ENCODE measurements around the gene SUCO. TPM values are rescaled to one million over a fixed set of nuclear protein-coding genes. Genes with fewer than 3 reads are reported as not detected.

Gene SUCO
- total RNA-seq, 2 donors from 2014 or later: 39.5 to 84.9 TPM

- TF ChIP-seq POLR2A (IDR thresholded peaks at IDR 0.05) (no peak), POLR2AphosphoS5 (IDR thresholded peaks at IDR 0.05) (no peak)
- Histone ChIP-seq H3K9me3 (no peaks in the 10 kb centered on the region), H3K27ac (no peak overlapping the region), H3K4me3 (no peak overlapping the region), H3K27me3 (replicated peaks; ENCODE audit: insufficient read depth) (no peaks in the 10 kb centered on the region), H3K4me1 (replicated peaks) (no peaks in the 10 kb centered on the region), H3K36me3 (no peaks in the 10 kb centered on the region)
- WGBS: 23% methylated on average over 2 of the region's 2 CpGs
- intact Hi-C loops (cut with DNase I): no loop called here
- no peak for DNase-seq (ENCODE audit: low spot score)
Measured at GRCh38 chr1:172549621-172550280, 16.8 kb downstream of the SUCO start.

- Histone ChIP-seq H3K27me3 (replicated peaks; ENCODE audit: insufficient read depth) (no peaks in the 10 kb centered on the region), H3K4me3 (no peak overlapping the region), H3K36me3 (no peaks in the 10 kb centered on the region), H3K27ac (no peak overlapping the region), H3K4me1 (replicated peaks) (no peaks in the 10 kb centered on the region), H3K9me3 (no peaks in the 10 kb centered on the region)
- intact Hi-C loops (cut with DNase I): no loop called here
- TF ChIP-seq POLR2A (IDR thresholded peaks at IDR 0.05) (no peak), POLR2AphosphoS5 (IDR thresholded peaks at IDR 0.05) (no peak), CTCF (IDR thresholded peaks at IDR 0.05) (no peak)
- no peak for DNase-seq (ENCODE audit: low spot score)
- WGBS: 66% methylated on average over 6 of the region's 6 CpGs
Measured at GRCh38 chr1:172551279-172551678, 18.3 kb downstream of the SUCO start.

GRCh38 chr1:172554915-172555314 lies 22.0 kb downstream of the SUCO start:
- Histone ChIP-seq H3K9me3 (no peaks in the 10 kb centered on the region), H3K4me1 (replicated peaks) (no peaks in the 10 kb centered on the region), H3K36me3 (no peaks in the 10 kb centered on the region), H3K27me3 (replicated peaks; ENCODE audit: insufficient read depth) (no peaks in the 10 kb centered on the region), H3K4me3 (no peak overlapping the region), H3K27ac (no peak overlapping the region)
- TF ChIP-seq POLR2AphosphoS5 (IDR thresholded peaks at IDR 0.05) (no peak), CTCF (IDR thresholded peaks at IDR 0.05) (no peak), POLR2A (IDR thresholded peaks at IDR 0.05) (no peak)
- intact Hi-C loops (cut with DNase I): no loop called here
- DNase-seq (ENCODE audit: low spot score): no peak
- WGBS: 97% methylated on average over 4 of the region's 4 CpGs

GRCh38 chr1:172556461-172556860 lies 23.5 kb downstream of the SUCO start:
- no peak overlapping the region for H3K27ac ChIP-seq
- no peaks in the 10 kb centered on the region for H3K27me3 ChIP-seq (replicated peaks; ENCODE audit: insufficient read depth)
- intact Hi-C loops (cut with DNase I): no loop called here
- no peak for TF ChIP-seq POLR2AphosphoS5 (IDR thresholded peaks at IDR 0.05)
- TF ChIP-seq CTCF (IDR thresholded peaks at IDR 0.05): no peak
- no peak for TF ChIP-seq POLR2A (IDR thresholded peaks at IDR 0.05)
- H3K4me1 ChIP-seq (replicated peaks): no peaks in the 10 kb centered on the region
- H3K9me3 ChIP-seq: no peaks in the 10 kb centered on the region
- H3K36me3 ChIP-seq: no peaks in the 10 kb centered on the region
- no peak overlapping the region for H3K4me3 ChIP-seq
- DNase-seq (ENCODE audit: low spot score): no peak

- no peak for DNase-seq (ENCODE audit: low spot score)
- no peak overlapping the region for H3K4me3 ChIP-seq
- intact Hi-C loops (cut with DNase I): no loop called here
- TF ChIP-seq POLR2AphosphoS5 (IDR thresholded peaks at IDR 0.05) (no peak), CTCF (IDR thresholded peaks at IDR 0.05) (no peak), POLR2A (IDR thresholded peaks at IDR 0.05) (no peak)
- WGBS: 97% methylated on average over 1 of the region's 1 CpG
- no peak overlapping the region for H3K27ac ChIP-seq
- H3K9me3 ChIP-seq: no peaks in the 10 kb centered on the region
- no peaks in the 10 kb centered on the region for H3K4me1 ChIP-seq (replicated peaks)
- no peaks in the 10 kb centered on the region for H3K36me3 ChIP-seq
- no peaks in the 10 kb centered on the region for H3K27me3 ChIP-seq (replicated peaks; ENCODE audit: insufficient read depth)
Measured at GRCh38 chr1:172557270-172557669, 24.3 kb downstream of the SUCO start.
